ENCODE measurements around the gene SMIM45.

Gene SMIM45

GRCh38 chr22:41936894-41937169 is 15.1 kb upstream of the SMIM45 start:
- no peak for TF ChIP-seq CTCF (IDR thresholded peaks at IDR 0.05; ENCODE audit: low read depth, low read length, missing control alignments)
- no peak for DNase-seq (ENCODE audit: extremely low read depth, low read depth)
- H3K4me3 ChIP-seq (replicated peaks; ENCODE audit: low read depth, low read length), result no peak overlapping the region

GRCh38 chr22:41939981-41940831 is 11.7 kb upstream of the SMIM45 start:
- H3K4me3 ChIP-seq (replicated peaks; ENCODE audit: low read depth, low read length), result no peak overlapping the region
- DNase-seq (ENCODE audit: extremely low read depth, low read depth), result no peak
- no peak for TF ChIP-seq CTCF (IDR thresholded peaks at IDR 0.05; ENCODE audit: low read depth, low read length, missing control alignments)

GRCh38 chr22:41940832-41941765 is 10.9 kb upstream of the SMIM45 start:
- no peak overlapping the region for H3K4me3 ChIP-seq (replicated peaks; ENCODE audit: low read depth, low read length)
- peak; percentile 80 for TF ChIP-seq CTCF (IDR thresholded peaks at IDR 0.05; ENCODE audit: low read depth, low read length, missing control alignments)
- DNase-seq (ENCODE audit: extremely low read depth, low read depth), result no peak

GRCh38 chr22:41943661-41944209 is 8.2 kb upstream of the SMIM45 start:
- DNase-seq (ENCODE audit: extremely low read depth, low read depth), result no peak
- no peak overlapping the region for H3K4me3 ChIP-seq (replicated peaks; ENCODE audit: low read depth, low read length)
- TF ChIP-seq CTCF (IDR thresholded peaks at IDR 0.05; ENCODE audit: low read depth, low read length, missing control alignments), result no peak

GRCh38 chr22:41946629-41947423 is 5.1 kb upstream of the SMIM45 start, which contains the start of gene CENPM:
TSS of gene CENPM (minus strand) at chr22:41947152. CDS start at chr22:41947076, 76 bp downstream.
- H3K4me3 ChIP-seq (replicated peaks; ENCODE audit: low read depth, low read length), result peak within 1 kb of the TSS; percentile 71
- no peak for TF ChIP-seq CTCF (IDR thresholded peaks at IDR 0.05; ENCODE audit: low read depth, low read length, missing control alignments)
- DNase-seq (ENCODE audit: extremely low read depth, low read depth), result peak; percentile 85

- H3K4me3 ChIP-seq (replicated peaks; ENCODE audit: low read depth, low read length), result peak overlapping the region; percentile 71
- TF ChIP-seq CTCF (IDR thresholded peaks at IDR 0.05; ENCODE audit: low read depth, low read length, missing control alignments), result no peak
- DNase-seq (ENCODE audit: extremely low read depth, low read depth), result no peak
These were observed 4.4 kb upstream of the SMIM45 start for GRCh38 chr22:41947424-41948080.

All from HFF-Myc (cell line).